HuH-7 (cell line): ENCODE measurements around the gene ADAM8.
"Not testable (repeated sequence)": the region's sequence is repeated elsewhere in the genome, so short reads cannot be mapped to it uniquely, and the experiment has no call there.

Source experiments
- DNase-seq: peaks from one replicate; pipeline ENCODE4 v3.0.0; 2011; ENCODE audit warnings: low spot score

The ADAM8 gene

DNA sequence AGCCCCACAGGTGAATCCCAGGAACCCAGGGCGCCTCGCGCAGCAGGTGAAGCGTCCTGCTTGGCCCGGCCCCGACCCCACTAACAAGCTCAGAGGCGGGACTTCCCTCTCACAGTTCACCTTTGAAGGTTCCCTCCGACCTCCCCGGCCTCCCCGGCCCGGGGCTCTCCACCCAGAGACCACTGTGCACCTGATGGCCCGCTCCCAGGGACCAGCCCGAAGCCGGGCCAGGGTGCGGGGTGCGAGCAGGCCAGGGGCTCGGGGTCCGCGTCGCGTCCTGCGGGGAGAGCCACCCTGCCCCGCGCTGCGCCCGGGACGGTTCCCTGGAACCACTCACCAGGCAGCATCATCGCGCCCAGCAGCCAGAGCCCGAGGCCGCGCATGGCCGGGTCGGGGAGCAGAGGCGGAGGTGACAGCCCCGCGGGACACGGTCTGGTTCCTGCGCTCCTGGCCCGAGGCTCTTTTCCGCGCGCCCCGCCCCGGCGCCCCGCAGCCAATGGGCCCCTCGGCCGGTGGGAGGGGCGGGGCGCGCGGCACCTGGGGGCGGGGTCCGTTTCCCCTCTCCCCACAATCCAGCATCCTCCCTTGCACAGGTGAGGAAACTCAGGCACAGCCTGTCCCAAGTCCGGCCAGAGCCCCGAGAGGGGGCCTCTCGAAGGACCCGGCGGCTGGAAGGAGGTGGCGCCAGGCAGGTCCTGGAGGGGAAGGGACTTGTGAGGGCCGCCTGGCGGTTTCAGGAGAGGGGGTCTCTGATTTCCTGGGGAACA lies at the start of gene ADAM8:
TSS of gene ADAM8 (minus strand) at position 434 of the 767 bp plus-strand sequence. CDS start at position 383, 51 bp downstream.
- no peak for DNase-seq

DNA sequence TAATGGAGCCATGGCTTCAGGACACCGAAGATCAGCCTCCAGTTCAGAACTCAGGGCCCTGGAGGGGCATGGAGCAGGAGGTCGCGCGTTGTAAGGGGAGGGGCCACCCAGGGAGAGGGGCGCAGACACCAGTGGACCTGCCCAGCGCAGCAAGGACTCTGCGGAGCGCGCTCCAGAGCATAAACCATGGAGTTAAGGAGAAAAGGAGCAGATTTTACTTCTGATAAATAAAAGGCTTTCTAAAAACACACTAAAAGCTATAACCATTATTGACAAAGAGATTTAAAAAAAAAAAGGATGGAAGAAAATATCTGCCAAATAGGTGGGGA lies 49.5 kb upstream of the ADAM8 start:
- DNase-seq = no peak

DNA sequence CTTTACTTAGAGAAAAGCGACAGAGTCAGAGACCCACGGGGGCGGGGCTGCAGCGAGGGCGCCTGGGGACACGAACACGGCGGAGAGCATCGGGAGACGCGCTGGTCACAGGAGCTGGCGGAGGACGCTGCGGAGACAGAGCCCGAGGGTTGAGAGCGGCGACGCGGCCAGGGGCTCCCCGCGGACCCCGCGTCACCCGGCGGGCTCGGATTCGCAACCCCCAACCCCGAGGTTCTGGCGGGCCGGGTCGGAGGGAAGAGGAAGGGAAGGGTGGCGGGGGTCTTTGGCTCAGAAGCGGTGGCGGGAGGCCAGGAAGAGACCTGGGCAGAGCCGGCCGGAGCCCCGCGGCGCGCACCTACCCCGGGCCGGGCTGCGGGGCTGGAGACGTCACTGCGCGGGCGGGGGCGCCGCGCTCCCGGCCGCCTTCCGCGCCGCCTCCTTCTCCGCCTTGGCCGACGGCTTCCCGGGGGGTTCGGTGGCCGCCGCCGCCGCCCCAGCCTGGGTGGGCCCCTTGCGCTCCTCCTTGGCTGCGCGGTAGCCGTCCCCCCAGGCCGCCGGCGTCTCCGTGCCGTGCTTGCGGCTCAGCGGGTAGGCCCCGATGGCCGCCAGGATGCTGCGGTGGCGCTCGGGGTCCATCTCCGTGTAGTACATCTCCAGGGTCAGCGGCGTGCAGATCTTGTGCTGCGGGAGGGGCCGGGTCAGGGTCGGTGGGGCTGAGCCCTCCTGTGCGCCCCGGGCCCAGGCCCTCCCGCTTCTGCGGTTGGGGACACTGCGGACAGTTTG lies 49.0 kb upstream of the ADAM8 start:
- DNase-seq = no peak

DNA sequence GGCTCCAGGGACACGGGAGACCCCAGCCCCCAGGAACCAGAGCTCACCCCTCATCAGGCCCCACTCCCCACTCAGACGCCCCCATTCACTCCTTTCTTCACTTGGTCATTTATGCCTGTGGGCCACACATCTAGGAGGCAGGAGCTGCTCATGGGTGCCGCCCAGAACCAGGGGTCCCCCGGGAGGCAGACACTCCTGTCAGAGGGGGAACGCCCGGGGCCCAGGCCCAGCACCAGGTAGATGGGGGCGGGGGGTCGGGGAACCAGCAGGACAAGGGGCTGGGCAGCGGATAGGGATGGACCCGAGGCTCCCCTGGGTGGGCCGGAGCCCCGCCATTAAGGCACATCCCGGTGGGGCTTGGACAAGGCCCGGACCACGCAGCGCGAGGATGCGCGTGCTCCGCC lies 48.2 kb upstream of the ADAM8 start:
- DNase-seq = no peak

DNA sequence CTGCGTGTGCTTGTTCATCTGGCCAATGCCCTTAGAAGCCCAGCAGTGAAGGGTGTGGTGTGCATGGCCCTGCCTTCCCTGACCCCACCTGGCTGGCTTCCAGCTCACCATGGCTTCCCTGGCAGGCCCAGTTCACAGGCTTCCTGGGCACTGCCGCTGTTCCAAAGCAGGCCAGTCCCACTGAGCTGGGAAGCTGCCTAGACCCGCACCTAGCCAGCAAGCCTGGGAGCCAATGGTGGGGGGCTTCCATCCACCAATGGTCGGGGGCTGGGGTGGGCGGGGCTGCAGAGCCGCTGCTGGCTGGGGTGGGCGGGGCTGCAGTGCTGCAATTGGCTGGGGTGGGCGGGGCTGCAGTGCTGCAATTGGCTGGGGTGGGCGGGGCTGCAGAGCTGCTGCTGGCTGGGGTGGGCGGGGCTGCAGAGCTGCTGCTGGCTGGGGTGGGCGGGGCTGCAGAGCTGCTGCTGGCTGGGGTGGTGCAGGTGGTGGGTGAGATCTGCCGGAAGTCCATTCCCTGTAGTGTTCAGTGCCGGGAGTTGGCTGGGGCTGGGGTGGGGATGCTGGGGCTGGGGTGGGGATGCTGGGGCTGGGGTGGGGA lies 47.6 kb upstream of the ADAM8 start:
- DNase-seq = peak; percentile 93

DNA sequence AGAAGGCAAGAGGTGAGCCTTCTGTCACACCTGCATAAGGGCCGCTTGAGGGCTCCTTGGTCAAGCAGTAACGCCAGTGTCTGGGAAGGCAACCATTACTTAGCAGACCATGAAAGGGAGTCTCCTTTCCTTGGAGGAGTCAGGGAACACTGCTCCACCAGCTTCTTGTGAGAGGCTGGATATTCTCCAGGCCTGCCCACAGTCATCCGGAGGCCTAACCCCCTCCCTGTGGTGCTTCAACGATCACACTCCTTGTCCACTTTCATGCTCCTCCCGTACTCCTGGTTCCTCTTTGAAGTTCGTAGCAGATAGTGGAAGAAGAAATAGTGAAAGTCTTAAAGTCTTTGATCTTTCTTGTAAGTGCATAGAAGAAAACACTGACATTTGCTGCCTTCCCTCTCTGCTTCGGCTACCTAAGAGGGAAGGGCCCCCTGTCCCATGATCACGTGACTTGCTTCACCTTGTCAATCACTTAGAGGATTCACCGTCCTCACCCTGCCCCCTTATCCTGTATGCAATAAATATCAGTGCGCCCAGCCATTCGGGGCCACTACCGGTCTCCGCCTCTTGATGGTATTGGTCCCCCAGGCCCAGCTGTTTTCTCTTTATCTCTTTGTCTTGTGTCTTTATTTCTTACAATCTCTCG lies 45.5 kb upstream of the ADAM8 start:
- DNase-seq = not testable (repeated sequence)

DNA sequence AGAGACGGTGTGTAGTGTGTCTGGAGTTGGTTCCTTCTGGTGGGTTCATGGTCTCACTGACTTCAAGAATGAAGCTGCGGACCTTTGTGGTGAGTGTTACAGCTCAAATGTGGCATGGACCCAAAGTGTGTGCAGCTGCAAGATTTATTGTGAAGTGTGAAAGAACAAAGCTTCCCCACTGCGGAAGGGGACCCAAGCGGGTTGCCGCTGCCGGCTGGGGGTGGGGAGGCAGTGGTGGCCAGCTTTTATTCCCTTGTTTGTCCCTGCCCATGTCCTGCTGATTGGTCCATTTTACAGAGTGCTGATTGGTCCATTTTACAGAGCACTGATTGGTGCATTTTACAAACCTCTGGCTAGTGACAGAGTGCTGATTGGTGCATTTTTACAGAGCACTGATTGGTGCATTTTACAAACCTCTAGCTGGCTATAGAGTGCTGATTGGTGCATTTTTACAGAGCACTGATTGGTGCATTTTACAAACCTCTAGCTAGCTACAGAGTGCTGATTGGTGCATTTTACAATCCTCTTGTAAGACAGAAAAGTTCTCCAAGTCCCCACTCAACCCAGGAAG lies 44.3 kb upstream of the ADAM8 start:
- DNase-seq = not testable (repeated sequence)

DNA sequence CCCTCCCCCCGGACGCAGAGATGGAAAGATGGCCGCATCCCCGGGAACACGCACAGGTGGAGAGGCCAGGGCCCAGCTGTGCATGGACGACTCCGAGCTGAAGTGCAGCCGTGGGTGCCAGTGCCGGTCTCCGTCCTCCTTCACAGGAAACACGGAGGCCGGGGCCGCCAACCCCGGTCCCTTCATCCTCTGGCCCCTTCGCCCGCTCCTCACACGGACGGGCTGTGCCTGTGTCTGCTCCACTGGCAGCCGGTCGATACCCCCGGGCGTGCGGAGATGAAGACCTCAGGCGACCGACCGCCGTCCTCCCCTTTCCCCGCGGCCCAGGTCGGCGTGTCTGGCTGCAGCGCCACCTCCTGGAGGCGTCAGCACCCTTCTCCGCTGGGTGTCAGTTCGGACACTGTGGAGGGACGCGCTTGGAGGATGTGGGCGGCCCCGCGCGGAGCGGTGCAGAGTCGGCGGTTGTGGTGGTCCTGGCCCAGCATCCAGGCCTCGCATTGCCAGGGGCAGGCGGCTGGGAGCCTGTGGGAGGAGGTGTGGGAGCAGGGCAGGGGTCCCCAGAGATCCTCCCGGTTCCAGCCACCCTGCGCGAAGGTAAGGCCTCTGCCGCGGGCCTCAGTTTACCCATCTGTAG lies 41.9 kb upstream of the ADAM8 start:
- peak; percentile 86 for DNase-seq

DNA sequence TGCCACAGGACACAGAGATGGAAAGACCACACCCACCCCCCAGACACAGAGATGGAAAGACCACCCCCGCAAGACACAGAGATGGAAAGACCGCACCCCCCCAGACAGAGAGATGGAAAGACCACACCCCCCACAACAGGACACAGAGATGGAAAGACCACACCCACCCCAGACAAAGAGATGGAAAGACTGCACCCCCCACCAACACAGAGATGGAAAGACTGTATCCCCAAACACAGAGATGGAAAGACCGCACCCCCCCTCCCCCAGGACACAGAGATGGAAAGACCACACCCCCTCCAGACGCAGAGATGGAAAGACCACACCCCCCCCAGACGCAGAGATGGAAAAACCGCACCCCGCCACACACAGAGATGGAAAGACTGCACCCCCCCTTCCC lies 40.1 kb upstream of the ADAM8 start:
- no peak for DNase-seq

DNA sequence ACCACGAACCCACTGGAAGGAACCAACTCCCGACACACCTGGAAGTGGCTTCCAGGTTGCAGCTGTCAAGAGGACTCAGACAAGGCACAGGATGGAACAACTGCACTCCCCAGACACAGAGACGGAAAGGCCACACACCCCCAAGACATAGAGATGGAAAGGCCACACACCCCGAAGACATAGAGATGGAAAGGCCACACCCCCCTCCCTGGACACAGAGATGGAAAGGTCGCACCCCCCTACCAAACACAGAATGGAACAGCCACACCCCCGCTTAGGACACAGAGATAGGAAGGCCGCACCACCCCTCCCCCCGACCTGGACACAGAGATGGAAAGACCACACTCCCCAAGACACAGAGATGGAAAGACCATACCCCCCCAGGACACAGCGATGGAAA lies 39.6 kb upstream of the ADAM8 start:
- no peak for DNase-seq

DNA sequence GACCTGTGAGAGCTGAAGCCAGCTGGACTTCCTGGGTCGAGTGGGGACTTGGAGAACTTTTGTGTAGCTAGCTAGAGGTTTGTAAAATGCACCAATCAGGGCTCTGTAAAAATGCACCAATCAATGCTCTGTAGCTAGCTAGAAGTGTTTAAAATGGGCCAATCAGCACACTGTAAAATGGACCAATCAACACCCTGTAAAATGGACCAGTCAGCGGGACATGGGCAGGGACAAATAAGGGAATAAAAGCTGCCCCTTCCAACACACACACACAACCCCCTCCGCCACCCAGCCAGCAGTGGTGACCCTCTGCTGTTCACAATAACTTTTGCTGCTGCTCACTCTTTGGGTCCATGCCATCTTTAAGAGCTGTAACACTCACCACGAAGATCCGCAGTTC lies 39.2 kb upstream of the ADAM8 start:
- no peak for DNase-seq

DNA sequence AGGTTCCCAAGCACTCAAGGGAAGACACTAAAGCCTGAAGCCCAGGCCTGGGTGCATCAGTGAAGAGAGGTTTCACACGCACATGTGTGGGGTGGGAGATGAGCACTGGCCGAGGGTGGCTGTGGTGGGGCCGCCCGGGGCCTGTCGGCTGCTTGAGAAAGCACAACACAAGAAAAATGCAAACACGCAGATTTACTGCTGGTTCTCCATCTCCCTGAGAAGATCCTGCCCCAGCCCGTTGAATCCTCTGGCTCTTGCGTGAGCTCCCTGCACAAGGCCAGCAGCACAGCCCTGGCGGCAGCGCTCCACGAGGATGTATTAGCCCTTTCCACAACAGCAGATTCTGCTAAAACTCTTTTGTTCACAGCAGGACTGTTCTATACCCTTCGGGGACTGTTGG lies 38.2 kb upstream of the ADAM8 start:
- DNase-seq = no peak

DNA sequence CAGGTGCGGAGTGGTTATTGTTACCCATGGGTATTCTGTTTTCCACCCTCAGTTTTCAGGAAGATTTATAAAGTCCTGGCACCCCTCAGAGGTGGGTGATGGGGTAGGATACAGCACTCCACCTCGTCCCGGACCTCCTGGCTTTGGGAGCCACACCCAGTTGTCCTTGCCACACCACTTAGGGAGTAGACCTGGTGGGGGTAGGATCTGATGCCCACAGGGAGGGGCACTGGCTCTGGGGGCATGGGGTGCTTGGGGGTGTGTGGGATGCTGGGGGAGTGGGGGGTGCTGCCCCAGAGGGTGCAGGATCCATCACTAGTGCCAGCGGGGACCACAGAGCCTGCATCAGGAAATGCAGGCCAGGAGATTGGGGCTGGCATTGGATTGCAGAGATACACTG lies 36.5 kb upstream of the ADAM8 start:
- no peak for DNase-seq

DNA sequence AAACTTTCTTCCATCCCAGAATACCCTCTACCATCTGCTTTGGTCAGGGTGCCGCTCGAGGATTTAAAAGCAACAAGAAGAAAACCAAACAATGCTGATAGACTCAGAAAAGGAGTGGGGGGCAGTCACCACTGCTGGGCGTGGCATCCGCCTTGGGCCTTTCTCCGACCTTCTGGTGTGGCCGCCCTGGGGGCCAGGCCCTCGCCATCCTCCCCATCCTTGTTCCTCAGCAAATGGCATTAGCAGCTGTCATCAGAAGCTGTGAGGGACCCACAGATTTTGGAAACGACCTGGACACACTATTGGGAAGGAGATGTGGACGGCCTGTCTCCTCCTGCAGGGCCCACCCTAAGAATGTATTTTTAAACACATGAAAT lies 36.1 kb upstream of the ADAM8 start:
- DNase-seq = no peak

DNA sequence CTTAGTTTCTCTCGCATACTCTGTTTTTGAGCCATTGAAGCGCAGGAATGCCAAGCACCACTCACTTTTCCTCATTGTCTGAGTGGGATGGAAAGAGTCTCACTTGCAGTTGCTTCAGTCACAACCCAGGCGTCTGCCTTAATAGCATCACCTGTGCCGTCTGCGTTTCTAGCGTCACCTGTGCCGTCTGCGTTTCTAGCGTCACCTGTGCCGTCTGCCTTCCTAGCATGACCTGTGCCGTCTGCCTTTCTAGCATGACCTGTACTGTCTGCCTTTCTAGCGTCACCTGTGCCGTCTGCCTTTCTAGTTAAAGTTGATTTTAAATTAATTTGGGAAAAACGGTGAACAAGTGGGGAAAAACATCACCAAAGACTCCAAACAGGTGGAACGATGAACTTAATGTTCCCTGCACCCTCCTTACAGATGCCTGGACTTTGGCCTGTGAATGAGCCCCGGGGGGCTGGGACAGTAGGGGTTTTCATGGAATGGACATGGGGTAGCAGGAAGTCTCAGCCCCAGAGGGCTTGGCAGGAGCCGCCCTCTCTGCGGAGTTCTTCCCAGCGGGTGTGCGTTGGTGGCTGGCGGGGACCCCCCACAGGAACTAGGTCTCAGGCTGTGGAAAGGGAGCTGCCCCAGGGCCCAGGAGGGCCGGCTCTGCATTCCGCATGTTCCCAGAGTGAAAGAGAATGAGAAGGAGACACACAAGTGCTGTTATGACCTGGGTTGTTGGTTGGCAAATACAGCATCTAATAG lies 35.5 kb upstream of the ADAM8 start:
- DNase-seq = no peak

DNA sequence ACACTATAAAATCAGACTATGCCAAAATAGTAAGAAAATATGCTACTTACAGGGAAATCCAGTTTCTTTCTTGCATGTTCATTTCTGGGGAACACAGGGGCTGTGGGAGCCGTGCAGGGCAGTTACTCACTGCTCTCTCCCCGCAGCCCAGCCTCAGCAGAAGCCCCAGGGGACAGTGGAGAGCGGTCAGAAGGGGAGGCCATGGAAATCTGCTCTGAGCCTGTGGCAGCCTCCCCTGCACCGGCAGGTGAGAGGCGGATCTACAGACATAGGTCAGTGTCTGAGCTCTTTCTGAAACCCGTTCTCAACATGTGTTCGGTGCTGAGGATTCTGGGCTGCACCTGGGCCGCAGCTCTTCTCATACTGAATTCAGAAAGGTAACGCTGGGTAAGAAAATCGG lies 34.9 kb upstream of the ADAM8 start:
- DNase-seq = no peak

DNA sequence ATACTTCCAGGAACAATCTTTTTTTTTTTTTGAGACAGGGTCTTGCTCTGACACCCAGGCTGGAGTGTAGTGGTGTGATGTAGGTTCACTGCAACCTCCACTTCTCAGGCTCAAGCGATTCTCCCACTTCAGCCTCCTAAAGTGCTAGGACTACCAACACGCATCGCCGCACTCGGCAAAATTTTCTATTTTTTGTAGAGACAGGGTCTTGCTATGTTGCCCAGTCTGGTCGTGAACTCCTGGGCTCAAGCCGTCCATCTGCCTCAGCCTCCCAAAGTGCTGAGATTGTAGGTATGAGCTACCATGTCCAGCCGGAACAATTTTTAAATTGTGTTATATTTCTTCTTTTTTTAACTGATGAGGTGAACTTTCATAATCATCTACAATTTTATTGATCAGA lies 34.1 kb upstream of the ADAM8 start:
- DNase-seq = no peak

DNA sequence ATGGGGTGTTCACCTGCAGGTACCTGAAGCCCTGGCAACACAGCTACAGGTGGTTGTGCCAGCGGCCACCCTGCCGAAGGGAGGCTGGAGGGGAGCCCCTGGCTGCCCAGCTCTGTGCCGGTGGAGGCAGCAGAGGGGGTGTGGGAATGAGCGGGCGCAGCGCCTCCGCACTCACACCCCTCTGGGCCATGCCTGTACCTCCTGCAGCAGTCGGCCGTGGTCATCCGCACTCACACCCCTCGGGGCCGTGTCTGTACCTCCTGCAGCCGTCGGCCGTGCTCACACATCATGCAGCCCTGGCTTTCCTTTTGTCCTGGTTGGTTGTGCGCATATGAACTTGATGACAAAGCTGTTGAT lies 33.7 kb upstream of the ADAM8 start:
- no peak for DNase-seq

DNA sequence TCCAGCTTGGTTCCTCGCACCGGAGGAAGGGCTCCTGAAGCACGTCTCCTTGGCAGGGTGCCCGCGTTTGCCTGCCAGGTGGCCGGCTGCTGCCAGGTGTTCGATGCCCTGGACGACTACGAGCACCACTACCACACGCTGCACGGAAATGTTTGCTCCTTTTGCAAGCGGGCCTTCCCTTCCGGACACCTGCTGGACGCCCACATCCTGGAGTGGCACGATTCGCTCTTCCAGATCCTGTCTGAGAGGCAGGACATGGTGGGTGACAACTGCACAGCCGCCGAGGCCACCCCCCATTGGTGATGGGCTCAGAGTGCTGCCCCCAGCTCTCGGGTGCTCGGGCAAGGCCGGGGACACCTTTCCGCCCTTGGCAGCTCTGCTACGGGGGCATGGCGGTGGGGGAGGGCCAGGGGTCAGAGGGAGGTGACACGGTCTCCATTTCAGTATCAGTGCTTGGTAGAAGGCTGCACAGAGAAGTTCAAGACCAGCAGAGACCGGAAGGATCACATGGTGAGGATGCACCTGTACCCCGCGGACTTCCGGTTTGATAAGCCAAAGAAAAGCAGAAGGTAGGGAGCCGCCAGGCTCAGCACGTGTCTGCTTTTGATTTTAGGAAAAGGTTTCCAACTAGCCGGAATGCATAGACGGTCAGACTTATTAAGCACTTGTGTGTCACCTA lies 33.2 kb upstream of the ADAM8 start:
- DNase-seq = no peak

DNA sequence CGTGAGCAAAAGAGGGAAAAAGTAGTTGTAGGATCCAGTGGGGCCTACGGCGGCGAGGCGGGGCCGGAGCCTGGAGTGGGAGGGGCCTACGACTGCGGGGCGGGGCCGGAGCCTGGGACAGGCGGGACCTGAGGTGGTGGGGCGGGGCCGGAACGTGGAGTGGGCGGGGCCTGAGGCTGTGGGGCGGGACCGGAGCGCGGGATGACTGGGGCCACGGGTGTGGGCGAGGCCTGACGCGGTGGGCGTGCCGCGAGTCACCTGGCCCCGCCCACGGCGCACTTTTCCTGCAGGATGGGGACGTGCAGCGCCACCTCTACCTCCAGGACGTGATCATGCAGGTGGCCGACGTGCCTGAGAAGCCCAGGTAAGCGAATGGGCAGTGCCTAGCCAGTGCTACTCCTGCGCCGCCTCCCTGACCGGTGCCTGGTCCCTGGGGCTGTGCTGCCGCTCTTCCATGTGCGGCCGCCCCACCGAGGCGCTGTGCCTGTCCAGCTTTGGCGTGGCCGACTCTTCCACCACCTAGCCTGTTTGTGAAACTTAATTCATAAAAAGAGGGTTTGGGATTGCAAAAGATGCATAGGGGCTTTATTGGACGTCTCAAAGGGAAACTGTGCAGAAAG lies 32.5 kb upstream of the ADAM8 start:
- peak; percentile 83 for DNase-seq
